Effector CD4-positive, alpha-beta T cell (primary cell): ENCODE data around the gene SLC16A13.

ENCODE experiments used
- DNase-seq: peaks from one replicate; pipeline ENCODE4 v3.0.0-alpha.2; 2020

The SLC16A13 gene

DNA sequence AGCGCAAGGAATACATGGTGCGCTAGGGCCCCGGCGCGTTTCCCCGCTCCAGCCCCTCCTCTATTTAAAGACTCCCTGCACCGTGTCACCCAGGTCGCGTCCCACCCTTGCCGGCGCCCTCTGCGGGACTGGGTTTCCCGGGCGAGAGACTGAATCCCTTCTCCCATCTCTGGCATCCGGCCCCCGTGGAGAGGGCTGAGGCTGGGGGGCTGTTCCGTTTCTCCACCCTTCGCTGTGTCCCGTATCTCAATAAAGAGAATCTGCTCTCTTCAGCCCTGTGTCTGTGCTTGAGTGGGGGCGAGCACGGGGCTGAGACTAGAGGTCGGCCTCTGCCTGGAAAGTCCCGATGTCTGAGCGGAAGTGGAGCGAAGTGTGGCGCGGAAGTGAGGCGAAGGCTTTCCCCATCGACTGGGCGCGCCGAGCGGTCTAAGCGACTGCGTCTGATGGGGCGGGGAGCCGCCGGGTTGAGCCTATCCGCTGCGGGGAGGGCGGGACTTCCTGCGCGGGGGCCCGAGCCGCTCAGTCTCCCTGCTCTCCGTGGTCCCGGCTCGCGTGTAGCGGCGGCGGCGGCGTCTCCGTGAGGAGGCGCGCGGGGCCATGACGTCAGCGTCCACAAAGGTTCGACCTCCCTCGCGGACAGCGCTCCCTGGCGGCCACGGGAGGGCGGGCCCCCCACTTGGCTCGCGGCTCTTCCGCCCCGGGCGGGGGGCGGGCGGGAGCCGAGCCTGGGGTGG, 21.4 kb upstream of the SLC16A13 start:
- DNase-seq = peak; percentile 97

DNA sequence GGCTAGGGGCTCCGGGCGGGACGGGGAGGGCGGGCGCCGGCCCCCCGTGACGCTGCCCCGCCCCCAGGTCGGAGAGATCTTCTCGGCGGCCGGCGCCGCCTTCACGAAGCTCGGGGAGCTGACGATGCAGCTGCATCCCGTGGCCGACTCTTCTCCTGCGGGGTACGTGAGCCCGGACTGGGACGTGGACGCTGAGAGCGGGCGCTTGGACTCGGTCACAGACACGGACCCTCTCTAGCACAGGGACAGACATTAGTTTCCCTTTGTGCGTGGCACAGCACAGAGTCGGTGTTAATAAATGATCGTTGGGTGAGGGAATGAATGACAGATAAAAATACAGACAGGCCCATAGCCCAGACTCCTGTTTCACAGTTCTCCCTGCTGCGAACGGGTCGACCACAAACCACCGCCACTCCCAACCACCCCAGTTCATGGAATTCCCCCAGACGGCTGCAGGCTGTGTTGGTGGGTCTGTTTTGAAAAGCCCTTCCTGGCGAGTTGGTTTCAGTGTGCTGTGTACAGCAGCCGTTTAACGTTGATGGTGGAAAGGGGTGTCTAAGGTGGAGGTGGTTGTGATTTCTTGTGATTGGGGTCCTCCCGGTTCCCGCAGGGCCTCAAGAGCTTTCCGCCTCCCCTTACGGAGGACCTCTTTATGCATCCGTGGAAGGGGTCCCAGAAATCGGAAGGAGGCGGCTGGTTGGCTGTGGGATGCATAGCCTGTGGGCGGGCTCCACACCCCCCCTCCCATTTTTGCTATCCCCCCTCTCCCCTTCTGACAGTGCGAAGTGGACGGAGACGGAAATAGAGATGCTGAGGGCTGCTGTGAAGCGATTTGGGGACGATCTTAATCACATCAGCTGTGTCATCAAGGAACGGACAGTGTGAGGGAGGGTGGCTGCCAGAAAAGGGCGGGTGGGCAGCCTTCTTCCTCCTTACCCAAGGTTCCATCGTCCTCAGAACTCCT, 20.5 kb upstream of the SLC16A13 start:
- DNase-seq = peak; percentile 80

DNA sequence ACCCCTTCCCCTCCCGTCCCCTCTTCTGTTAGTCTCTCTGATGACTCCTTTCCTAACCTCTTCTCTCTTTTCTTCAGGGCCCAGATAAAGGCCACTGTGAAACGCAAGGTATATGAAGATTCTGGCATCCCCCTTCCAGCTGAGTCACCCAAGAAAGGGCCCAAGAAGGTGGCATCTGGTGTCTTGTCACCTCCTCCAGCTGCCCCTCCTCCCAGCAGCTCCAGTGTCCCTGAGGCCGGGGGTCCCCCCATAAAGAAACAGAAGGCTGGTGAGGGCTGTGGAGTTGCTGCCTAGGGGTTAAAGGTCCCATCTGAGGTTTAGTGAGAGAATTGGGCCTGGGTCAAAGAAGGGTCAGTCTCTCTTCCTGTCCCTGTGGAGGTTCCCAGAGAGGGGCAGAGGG, 19.4 kb upstream of the SLC16A13 start:
- no peak for DNase-seq

DNA sequence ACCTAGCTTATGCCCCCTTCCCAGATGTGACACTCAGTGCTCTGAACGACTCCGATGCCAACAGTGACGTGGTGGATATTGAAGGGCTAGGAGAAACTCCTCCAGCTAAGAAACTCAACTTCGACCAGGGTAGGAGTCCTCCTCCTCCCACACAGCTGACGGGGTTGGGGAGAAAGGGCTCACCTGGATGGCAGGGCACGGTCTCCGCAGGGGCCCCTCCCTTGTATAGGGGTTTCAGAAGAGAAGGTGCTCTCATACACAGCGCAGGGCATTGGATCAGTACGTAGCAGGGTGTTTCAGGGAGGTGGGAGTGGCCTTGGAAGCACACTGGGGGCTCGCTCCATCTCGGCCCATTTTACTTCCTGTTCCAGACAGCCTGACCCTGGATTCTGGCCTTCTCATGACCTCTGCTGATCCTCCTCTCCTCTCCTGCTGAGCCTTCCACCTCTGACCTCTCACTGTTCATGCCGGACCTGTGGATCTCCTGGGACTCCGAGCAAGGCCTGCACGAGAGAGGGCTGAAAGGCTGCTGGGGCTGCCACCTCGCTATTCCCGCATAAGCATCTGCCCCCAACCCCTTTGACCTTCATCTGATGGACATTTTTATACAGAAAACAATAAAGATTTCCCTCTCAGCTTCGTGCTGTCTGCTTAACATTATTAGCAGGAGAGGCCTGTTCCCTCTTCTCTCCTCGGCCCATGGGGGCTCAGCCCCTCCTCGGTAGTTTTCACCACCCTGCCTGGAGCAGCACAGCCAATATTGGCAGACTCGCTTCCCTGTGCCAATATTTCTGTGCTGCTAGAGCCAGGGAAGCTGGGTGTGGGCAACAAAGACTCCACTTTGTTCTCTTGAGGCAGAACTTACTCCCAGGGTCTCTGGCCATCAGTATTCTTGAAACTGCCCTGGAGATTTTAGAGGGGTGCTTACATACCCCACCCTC, 18.7 kb upstream of the SLC16A13 start:
- DNase-seq = no peak

- no peak for DNase-seq
These were observed 18.0 kb upstream of the SLC16A13 start for GRCh38 chr17:7017827-7018200.

GRCh38 chr17:7018331-7018964, 17.4 kb upstream of the SLC16A13 start:
- DNase-seq = no peak

DNA sequence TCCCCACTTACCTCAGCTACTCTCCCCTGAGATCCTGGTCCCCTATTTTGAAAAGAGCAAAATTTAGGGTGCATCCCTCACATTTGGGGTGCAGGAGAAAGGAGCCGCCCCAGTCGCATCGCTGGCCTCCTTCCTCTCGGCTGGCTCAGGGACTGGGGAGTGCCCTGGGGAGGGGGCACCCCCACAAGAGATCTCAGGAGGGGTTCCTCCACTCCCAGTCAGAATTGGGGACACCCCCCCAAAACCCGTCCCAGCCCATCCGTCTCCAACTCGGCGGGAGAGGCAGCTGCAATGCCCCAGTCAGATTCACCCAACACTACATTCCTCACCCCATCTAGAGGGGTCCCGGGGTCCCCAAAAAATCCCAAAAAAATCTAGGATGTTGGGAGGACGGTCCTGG, 16.4 kb upstream of the SLC16A13 start:
- DNase-seq = no peak

GRCh38 chr17:7019839-7020519, 15.8 kb upstream of the SLC16A13 start:
- DNase-seq = no peak

DNA sequence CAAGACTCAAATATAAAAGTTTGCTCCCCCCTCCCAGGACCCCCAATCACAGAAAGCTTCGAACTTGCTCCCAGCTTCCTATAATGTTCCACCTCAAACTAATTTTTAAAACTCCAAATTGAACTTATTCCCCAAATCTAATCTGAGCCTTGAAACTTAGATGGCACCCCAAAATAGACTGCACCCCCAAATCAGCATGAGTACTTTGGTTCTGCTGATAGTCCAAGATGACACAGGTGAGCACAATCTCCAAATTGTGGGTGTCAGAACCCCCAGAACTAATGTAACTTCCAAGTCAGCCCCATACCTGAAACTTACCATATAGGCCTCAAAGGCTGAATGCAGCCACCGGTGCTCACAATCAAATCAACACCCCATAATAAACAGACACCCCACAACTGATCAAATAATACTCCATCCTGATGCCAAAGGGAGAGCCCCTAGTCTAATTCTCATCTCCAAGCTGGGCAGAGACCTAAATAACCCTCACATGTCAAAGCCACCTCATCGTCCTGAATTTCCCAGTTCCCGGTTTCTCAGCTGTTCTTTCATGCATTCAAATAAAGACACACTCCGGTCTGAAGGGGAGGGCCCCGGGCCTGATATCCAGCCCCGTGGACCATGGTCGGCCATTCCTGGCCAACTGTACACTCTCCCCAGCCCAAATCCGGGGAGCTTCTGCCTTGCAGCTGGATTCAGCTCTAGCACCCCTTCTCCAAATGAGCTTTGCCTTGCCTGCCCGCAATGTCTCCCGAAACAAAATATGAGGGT, 14.7 kb upstream of the SLC16A13 start:
- no peak for DNase-seq

DNA sequence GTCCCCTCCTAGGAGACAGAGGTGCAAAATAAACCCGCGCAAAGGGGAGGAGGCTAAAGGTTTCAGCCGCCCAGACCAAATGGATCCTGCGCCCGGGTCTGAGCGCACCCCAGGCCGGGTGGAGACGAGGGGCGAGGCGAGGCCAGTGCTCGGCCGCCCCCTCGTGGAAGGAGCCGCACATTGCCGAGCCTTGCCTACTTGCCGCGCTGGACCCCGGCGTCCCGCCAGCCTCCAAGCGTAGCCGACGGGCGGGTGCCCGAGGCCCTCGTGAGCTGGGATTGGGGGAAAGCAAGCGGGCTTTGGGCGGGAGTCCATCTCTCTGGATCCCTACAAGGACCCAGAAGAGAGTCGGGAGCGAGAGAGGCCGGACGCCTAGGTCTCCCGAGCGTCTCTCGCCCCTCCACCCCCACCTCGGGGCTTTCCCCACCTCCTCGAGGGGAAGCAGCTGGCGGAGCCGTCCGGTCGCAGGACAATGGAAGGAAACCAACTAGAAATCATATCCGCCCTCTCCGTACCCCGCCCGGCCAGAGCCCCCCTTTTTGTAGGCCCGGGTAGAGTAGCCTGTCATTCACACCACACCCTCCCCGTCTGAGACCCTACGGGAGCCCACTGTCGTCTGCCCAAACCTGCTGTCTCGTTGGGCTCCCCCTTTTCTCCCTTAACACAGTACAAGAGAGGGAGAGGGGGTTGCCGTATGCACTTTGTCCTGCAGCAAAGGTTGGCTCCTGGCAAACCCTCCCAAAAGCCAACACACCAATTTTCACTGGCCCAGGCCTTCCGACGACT, 13.6 kb upstream of the SLC16A13 start:
- DNase-seq = peak; percentile 67

DNA sequence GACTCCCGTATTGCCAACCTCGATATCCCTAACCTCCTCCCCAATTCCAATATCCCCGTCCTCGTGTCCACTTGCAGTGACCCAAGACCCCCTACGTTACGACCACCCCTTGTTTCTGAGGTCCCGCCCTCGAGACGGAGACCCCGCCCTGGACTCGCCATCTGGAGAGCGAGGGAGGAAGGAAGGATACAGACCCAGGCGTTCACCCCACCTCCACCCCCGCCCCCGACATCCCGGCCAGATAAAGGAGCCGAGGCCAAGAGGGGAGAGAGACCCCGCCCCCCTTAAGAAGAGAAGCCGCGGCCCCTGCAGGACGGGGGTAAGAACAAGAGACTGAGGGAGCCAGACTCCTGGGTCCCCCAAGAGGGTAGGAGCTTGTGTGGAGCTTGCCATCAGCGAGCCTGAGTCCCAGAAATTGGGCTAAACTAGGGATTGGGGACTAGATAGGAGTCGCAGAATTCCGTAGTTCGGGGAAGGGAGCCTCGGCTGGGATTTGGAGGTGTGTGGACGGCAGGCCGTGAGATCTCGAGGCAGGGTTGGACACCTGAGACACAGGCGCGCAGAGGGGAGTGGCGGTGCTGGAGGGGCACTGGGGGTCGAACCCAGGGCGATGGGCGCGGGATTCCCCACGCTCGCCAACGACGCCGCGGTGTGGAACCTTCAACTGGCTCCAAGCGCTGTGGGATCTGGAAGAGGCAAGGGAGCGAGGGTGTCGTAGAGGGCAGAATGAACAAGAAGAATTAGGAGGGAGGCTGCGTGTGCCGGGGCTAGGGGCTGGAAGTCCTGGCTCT, 12.8 kb upstream of the SLC16A13 start, which contains the start of gene BCL6B:
Gene BCL6B (plus strand): TSS at position 270 of the 791 bp plus-strand sequence. CDS start 622 bp downstream, outside the sequence.
- no peak for DNase-seq

- DNase-seq = peak; percentile 93
These were observed 12.0 kb upstream of the SLC16A13 start for GRCh38 chr17:7023576-7024401.

GRCh38 chr17:7024402-7024785, 11.4 kb upstream of the SLC16A13 start:
- DNase-seq = no peak

- DNase-seq = no peak
These were observed 10.6 kb upstream of the SLC16A13 start for GRCh38 chr17:7025245-7025644.

- no peak for DNase-seq
These were observed 9.2 kb upstream of the SLC16A13 start for GRCh38 chr17:7026471-7027115.

- DNase-seq = no peak
These were observed 8.5 kb upstream of the SLC16A13 start for GRCh38 chr17:7027335-7027734.

DNA sequence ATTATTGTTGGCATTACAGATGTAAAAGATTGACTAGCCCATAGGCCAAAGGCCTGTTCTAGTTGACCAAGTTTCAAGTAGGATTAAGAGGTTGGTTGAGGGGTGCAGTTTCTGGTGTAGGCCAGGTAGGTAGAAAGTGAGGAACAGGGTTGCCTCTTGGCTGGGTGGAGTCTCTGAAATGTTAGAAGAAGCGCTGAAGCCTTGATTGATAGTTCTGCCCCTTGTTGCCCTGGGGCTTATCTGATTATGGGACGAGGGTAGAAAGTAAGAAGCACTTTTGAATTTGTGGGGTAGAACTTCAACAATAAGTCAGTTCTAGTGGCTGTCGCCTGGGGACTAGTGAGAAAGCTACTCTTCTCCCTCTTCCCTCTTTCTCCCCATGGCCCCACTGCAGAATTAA, 6.7 kb upstream of the SLC16A13 start:
- DNase-seq = no peak

- DNase-seq = no peak
These were observed 6.2 kb upstream of the SLC16A13 start for GRCh38 chr17:7029659-7030058.
